NCI-H1105 (cell line): ENCODE data around the gene ACP1.

Experiments
- DNase-seq: peaks from one replicate; lab custom pipeline; 2025; lab: John Stamatoyannopoulos, UW

Gene ACP1

DNA sequence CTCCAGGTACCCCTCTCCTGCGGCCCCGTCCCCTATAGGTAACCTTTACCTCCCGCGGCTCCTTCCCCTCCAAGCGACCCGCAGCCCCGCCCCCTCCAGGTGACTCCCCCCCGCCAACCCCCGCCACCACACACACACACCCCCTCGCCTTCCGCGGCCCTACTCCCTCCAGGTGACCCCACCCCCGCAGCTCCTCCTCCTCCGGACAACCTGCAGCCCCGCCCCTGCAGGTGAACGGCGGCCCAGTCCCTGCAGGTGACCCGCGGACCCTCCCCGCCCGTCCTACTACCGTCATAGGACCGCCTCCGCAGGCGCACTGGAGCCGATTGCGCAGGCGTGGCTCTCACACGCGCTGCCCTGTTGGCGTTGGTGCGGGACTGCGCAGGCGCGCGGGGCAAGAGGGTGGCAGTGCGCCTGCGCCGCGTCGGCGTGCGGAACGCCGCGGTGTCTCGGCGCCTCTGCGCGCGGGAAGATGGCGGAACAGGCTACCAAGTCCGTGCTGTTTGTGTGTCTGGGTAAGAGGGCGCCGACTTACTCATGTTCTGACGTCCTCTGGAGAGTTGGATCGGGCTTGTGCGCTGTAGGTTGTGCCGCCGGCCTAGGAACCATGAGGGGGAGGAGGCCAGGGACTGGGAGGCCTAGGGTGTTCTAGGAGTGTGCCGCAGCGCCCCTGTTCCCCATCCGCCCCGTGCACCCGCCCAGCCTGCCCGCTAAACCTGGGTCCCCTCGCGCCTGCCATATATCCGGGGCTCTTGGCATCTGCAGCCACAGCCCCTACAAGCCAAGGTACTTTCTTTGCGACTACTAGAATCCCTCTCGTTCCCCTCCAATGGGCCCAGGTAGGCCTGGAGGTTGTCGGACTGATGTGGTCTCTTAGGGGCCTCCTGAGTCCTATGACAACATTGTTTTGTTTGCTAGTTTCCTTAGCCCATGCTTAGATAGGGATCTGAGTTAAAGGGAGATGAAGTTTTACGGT is at the start of gene ACP1:
TSS of gene ACP1 (plus strand) at position 455 of the 976 bp plus-strand sequence. CDS start at position 473, 18 bp downstream.
- DNase-seq = peak; percentile 91

DNA sequence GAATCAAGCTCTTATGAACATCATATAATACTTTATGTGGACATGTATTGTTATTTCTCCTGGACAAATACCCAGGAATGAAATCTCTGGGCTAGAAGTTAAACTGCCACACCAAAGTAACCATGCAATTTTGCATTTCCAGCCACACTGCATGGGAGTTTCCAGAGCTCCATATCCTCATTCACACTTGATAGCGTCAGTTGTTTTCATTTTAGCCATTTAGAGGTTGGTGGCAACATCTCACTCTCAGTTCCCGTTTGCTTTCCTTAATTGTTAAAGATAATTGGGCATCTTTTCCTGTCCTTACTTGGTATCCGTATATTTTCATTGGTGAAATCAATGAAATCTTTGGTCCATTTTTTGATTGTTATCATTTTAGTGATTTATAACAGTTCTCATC is 48.7 kb upstream of the ACP1 start:
- no peak for DNase-seq

DNA sequence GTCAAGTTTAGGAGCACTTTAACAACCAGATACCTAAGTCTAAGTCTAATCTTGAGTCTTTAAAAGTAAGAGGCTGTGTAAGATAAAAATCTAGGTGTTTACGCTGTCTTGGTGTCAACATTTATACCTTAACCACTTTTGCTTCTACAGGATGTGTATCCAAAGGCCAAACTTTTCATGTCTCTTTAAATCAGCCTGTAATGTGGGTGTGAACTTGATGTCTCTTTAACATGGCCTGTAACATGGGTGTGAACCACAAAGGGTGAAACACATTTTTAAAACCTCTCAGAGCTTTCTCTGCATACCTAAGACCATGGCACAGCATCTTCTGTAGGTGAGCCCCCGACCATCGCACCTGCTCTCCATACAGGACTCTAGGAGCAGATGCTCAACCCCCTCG is 41.3 kb upstream of the ACP1 start:
- no peak for DNase-seq

DNA sequence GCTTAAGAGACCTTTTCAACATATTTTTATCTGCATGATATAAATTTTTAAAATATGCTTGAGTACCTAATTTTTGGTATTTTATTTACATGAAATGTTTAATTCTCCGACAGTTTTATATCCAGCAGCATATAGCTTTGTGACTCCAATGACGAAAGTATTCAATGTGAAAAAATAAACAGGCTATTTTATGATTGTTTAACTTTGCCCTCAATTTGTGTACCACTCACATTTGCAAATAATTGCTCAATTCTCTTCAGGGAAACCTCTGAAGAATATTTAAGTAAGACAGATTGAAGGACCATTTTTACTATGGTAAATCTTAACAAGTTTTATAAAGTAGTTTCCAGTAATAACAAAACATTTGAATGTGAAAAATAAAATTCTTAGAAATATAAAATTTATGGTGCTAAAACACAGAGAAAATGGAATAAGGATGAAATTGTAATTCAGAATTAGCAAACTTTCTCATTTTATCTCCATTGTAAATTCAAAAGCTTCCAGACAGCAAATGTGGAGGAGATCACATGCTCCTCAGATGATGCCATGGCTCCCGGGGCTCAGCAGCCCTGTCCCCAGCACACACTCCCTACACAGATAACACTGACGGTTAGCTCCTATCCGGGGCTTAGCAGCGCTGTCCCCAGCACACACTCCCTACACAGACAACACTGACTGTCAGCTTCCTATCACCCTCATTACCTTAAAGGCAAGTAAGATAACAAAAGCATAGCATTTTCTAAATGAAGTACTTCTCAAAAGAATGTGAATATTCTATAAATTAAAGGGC is 40.6 kb upstream of the ACP1 start:
- no peak for DNase-seq

DNA sequence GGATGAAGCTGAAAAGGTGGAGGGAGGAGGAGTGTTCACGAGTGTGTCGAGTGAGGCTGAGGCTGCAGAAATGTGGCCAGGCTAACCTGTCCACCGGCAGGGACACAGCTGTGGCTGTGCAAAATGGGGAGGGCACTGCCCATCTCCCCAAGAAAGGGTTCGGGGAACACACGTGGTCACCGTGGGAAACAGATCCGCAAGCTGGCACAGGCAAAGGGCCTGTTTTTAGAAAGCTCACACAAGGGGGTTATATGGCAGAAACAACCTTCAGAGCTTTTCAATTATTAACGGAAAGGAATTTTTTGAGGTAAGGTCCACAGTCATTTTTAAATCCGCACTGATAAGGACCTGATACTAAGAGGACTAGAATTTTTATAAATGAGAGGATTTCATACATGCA is 36.6 kb upstream of the ACP1 start:
- no peak for DNase-seq

DNA sequence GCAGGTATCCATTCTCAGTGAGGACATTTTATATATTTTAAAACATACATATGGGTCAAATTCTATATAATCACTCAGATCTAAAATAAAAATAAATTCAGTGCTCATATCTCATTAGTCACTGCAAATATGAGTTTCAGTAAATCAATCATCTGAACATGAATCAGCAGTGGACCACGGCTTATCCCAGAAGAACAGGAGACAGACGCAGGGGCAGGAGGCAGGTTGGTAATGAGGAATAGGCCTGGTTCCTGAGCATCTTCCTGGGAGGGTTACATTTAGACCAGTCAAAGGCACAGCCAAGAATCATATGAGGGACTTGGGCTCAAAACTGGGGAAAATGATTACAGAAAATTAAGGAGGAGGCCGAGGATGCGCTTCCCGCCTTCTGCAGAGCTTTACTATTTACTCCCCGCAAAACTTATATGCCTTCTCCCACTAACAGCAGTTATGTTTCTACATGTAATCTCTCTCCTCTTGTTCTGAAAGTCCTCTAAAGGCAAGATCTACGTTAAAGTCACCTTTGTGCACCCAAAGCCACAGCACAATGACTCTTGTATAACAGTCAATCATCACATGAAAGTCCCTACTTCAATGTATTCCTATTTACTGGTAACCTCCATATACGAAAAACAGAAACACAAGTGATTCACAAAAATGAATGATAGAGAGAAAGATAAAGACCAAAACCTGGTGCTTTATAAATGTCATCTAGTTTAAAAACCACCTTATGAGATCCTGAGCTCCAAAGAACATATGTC is 36.0 kb upstream of the ACP1 start:
- DNase-seq = no peak

DNA sequence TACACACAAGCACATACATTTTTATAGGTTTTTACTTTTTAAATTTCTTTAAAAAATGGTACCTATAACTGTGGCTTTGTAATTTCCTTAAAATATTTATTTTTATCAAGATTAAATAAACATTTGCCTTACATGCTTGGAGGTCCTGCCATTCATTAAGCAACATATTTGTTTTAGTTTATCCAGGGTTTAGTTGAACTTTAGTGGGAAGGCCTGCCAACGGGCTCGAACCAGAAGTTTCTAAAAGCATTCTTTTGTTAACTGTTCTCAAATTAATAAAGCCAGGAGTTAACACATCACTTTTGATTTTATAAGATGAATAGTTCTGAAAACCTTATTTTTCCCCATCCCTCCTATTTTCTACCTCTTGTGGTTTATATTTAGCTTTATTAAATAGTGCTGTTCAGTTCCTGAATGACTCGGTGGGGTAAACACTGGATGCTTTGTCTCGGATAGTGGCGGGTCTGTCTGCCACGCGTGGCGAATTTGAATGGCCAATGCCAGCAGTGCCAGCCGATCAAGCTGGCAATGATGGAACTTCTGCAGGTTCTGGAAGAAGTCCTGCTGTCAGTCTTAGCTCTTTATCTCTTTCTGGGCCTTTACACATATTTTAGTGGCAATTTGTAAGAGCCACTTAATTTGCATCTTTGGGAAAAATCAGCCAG is 33.1 kb upstream of the ACP1 start:
- no peak for DNase-seq

DNA sequence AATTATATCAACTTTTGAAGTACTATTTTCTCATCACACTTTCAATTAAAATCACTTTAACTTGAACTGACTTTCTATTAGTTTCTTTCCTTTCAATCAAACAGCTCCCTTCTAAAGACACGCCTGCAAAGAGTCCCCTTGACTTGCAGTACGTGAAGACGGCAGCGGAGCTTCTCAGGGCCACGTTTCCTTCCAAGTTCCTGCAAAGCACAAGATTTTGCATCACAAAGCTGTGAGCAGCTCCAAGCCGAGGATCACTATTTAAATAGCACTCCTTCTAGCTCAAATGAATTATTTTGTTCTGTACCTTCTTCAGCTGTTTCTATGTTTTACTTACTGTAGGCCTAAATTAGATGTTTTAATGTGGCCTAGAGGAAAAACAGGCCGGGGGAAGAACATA is 31.7 kb upstream of the ACP1 start:
- DNase-seq = no peak

DNA sequence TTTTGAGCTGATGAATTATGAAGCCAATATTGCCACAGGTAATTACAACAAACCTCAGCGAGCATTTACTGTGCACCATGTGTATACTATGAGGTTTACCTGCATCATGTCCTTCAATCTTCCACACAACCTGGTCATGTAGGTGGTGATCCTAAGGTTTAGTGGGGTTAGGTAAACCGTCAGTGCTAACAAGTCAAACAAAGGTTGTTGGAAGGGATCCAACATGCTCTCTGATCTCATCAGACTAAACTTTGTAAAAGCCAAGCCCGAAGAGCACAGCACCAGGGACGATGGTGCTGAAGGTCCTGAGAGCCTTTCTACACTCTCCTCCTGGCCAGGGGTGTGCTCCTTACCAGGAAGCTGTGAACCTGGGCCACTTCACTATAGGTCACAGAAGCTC is 30.3 kb upstream of the ACP1 start:
- no peak for DNase-seq

DNA sequence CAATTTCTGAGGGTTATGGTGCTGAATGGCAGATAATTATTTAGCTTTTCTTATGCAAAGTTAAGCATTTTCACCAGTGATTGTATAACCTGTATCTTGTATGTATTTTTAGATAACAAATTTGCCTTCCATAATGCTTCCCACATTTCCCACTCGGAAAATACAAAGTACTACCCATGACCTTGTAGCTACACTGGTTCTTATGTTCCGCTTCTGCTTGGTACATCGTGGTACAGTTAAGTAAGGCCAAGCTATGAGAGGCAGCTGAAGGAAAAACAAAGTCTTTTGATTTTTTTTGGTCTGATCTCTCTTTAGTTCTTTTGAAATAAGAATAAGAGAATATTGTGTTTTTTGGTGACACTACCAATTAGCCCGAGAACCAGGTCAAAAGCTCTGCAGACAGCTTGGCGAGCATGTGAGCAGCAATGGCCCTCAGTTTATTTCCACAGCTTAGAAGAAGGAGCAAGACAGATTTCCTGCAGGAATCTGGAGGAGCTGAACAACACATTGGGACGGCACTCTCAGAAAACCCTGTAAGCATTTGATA is 27.7 kb upstream of the ACP1 start:
- DNase-seq = no peak

DNA sequence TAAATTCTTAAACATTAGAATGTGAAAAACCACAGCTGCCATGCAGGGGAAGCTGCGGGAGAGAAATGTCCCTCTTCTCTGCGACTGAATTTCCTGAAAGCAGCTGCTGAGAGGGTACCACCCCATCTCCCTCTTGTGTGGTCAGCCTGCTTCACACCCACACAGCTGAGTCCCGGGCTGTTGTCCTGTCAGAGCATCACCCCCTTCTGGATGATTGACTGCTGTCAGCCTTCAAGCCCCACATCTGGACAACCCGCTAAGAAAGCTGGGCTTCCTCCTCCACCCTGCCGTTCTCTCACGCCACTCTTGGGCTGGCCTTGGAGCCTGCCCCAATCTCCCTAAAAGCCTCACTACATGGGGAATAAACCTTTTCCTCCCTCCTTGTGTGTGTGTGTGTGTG is 26.9 kb upstream of the ACP1 start:
- DNase-seq = no peak

DNA sequence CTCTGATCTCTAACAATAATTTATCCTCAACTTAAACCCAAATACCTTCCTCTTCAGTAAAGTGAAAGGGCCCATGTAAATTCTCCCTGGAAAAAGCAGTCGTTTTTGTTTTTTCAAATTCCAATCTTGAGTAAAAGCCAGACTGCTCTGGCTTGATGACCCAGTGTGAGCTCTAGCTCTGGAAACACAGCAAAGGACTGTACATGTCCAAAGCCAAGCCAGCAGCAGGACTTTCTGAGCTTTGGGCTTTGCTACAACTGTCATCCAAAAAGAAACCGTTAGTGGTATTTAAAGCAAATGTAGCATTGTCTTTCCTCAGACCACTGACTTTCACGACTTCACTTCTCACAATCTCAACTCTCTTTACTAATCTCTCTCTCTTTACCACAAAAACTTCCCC is 26.3 kb upstream of the ACP1 start:
- no peak for DNase-seq

DNA sequence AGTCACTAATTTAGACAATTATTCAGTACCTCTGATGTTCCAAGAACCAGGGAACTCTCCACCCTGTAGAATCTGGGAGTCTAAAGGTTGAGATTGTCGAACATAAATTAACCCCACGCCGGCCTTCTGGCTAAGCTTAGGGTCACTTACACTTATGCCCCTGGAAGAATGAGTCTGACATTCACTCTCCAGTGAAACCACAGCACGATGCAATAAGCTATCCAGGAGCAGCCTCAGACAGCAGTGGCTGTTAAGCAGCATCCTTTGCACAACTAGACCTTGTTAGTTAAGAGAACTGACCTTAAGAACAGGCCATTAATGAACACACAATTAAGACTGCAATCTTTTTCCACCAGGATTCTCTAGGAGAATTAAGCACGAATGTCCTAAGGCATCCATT is 25.9 kb upstream of the ACP1 start:
- DNase-seq = no peak

DNA sequence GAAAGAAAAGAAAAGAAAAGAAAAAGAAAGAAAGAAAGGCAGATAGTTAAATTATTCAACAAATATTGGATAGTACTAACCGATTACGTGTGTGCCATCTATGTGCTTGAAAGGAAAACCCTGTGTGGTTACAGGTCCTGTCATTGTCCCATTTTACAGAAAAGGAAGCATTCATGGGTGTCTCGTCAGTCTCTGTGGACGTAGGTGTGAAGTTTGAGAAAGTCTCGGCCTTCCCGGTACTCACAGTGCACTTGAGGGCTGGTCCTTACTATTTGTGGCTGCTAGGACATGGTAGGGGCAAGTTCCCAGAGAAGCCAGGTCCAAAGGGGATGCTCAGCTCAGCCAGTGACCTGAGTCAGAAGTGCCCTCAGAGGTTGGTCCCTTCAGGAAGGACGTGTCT is 20.2 kb upstream of the ACP1 start:
- DNase-seq = no peak

DNA sequence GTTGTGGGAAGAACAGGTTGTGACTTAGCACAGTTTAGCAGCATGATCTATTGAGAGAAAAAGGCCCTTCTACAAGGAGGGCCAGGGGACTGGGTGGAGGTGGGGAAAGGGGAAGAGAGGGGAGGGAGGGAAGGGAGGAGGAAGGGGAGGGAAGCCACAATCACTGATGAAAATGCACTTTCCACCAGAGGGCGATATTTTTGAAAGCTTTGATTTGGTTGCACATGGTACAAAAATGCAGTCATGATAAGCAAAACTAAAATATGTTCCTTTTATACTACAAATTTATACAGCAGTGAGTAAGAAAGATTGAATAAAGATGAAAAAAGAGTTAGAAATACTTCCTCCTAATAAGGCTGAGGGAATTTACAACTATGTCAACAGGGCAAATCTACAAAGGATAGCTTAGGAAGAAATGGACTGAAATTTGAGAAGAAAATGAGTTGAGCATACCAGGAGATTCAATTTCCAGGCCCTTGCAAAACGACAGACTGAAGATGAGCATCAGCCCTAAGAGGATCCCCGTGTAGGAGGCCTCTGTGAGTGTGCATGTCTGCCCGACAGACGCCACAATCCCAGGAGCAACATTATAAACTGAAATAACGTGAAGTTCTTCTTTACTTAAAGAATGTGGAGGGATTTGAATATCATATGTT is 18.1 kb upstream of the ACP1 start:
- peak; percentile 25 for DNase-seq

DNA sequence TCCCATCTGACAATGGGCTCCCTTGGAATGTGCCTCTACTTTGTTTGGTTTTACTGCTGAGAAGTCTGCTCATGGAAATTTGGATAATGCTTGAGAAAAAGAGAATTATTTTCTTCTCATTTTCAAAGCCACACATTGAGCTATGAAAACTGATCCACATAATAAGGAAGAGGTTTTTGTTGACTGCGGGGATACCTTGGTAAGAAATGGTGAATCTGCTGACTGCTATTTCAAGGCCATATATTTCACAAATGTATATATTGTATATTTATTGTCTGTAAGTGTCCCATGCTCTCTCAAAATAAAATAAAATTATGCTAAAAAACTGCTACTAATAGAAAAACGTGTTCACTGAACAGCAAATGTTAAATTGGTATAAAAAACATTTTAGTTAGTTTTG is 16.0 kb upstream of the ACP1 start:
- no peak for DNase-seq

DNA sequence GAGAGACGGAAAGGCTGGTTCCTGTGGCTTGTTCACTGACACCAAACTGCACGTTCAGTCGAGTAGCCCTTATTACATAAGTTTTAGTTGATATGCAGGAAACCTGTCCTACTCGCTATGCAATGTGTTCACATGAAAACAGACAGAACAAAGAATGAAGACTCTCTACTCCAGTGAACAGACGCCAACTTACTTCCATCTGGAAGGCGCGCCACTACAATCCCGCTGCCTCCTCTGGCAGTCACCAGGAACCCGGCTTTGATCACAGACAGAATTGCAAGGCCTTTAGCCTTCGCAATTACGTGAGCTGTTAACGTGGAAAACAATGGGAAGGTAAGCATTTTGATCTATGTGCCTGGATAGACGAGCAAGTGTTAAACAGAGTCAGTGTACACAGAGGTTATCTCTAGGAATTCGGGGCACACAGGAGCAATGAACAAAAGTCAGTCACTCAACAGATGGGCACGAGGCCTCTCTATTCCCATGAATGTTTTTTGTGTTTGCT is 15.2 kb upstream of the ACP1 start:
- no peak for DNase-seq

DNA sequence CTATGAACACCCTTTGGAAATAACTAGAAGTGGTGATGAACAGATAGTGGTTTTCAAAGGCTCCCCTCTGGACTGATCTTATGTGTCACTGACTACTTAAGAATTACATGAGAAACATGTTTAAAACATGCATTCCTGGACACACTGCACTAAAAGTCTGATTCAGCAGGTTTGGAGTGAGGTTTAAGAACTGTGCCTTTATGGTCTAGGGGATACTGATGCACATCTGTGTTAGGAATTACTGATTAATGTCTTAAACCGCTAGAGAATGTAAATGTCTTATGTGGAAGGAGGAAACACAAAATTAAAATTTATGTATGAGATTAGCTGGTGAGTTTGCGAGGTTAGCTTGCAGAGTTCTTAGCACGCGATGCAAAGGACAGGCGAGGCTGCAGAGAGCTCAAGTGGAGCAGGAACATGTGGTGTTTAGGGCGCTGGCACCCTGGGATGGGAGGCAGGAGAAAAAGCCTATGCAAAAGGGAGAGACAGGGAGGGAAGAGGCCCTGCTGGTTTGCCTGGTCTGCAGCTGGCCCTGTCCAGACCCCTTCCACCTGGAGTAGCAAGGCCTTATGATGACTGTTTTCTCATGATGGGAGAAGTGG is 12.6 kb upstream of the ACP1 start:
- DNase-seq = no peak

DNA sequence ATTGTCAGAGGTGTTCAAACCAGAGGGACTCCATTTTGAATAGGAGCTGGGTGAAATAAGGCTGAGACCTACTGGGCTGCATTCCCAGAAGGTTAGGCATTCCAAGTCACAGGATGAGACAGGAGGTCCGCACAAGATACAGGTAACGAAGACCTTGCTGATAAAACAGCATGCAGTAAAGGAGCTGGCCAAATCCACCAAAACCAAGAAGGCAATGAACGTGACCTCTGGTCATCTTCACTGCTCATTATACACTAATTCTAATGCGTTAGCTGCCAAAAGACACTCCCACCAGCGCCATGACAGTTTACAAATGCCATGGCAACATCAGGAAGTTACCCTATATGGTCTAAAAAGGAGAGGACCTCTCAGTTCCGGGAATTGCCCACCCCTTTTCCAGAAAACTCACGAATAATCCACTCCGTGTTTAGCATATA is 11.5 kb upstream of the ACP1 start:
- no peak for DNase-seq

DNA sequence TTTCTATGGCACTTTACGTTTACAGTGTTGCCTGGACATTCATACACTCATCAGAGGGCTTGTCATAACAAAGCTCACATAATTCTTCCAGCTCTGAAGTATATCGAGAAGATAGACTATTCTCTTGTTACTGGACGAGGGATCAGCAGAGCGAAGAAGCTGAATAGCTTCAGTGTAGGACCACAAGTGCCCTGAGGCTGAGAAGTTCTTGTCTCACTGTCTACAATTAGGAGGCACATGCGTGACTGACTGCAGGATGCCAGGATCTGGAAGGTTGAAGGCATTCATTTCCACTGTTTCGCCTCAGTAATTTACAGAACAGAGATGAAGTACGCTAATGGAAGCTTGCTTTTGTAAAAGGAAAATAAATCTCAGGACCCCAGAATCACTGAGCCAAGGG is 10.5 kb upstream of the ACP1 start:
- no peak for DNase-seq
